ENCODE measurements around the gene ZNF554. TPM values are rescaled to one million over a fixed set of nuclear protein-coding genes. Genes with fewer than 3 reads are reported as not detected.

ZNF554 gene
- total and polyA plus RNA-seq, 2 experiments from 2014 or later = 2.0 to 7.5 TPM

DNA sequence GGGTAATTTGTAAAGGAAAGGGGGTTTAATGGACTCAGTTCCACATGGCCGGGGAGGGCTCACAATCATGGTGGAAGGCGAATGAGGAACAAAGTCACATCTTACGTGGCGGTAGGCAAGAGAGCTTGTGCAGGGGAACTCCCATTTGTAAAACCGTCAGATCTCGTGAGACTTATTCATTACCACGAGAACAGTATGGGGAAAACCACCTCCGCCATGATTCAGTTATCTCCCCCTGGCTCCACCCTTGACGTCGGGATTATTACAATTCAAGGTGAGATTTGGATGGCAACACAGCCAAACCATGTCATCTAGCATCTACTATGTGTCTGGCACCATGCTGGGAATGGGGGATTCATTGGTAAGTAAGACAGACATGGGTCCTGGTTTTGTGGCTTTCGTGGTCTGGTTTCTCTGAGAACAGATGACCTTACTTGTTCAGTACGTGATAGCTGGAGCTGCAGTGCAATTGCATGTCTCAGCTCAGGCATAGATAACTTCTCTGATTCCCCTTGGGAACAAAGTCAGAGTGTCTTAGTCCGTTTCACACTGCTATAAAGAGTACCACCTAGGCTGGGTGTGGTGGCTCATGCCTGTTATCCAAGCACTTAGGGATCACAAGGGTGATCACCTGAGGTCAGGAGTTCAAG lies 8.3 kb downstream of the ZNF554 start (continued):
- TF ChIP-seq, protein P1, sequence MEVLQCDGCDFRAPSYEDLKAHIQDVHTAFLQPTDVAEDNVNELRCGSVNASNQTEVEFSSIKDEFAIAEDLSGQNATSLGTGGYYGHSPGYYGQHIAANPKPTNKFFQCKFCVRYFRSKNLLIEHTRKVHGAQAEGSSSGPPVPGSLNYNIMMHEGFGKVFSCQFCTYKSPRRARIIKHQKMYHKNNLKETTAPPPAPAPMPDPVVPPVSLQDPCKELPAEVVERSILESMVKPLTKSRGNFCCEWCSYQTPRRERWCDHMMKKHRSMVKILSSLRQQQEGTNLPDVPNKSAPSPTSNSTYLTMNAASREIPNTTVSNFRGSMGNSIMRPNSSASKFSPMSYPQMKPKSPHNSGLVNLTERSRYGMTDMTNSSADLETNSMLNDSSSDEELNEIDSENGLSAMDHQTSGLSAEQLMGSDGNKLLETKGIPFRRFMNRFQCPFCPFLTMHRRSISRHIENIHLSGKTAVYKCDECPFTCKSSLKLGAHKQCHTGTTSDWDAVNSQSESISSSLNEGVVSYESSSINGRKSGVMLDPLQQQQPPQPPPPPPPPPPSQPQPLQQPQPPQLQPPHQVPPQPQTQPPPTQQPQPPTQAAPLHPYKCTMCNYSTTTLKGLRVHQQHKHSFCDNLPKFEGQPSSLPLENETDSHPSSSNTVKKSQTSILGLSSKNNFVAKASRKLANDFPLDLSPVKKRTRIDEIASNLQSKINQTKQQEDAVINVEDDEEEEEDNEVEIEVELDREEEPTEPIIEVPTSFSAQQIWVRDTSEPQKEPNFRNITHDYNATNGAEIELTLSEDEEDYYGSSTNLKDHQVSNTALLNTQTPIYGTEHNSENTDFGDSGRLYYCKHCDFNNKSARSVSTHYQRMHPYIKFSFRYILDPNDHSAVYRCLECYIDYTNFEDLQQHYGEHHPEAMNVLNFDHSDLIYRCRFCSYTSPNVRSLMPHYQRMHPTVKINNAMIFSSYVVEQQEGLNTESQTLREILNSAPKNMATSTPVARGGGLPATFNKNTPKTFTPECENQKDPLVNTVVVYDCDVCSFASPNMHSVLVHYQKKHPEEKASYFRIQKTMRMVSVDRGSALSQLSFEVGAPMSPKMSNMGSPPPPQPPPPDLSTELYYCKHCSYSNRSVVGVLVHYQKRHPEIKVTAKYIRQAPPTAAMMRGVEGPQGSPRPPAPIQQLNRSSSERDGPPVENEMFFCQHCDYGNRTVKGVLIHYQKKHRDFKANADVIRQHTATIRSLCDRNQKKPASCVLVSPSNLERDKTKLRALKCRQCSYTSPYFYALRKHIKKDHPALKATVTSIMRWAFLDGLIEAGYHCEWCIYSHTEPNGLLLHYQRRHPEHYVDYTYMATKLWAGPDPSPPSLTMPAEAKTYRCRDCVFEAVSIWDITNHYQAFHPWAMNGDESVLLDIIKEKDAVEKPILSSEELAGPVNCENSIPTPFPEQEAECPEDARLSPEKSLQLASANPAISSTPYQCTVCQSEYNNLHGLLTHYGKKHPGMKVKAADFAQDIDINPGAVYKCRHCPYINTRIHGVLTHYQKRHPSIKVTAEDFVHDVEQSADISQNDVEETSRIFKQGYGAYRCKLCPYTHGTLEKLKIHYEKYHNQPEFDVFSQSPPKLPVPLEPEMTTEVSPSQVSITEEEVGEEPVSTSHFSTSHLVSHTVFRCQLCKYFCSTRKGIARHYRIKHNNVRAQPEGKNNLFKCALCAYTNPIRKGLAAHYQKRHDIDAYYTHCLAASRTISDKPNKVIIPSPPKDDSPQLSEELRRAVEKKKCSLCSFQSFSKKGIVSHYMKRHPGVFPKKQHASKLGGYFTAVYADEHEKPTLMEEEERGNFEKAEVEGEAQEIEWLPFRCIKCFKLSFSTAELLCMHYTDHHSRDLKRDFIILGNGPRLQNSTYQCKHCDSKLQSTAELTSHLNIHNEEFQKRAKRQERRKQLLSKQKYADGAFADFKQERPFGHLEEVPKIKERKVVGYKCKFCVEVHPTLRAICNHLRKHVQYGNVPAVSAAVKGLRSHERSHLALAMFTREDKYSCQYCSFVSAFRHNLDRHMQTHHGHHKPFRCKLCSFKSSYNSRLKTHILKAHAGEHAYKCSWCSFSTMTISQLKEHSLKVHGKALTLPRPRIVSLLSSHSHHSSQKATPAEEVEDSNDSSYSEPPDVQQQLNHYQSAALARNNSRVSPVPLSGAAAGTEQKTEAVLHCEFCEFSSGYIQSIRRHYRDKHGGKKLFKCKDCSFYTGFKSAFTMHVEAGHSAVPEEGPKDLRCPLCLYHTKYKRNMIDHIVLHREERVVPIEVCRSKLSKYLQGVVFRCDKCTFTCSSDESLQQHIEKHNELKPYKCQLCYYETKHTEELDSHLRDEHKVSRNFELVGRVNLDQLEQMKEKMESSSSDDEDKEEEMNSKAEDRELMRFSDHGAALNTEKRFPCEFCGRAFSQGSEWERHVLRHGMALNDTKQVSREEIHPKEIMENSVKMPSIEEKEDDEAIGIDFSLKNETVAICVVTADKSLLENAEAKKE (CRISPR knock-in tag; IDR thresholded peaks at IDR 0.05) = no peak
- TF ChIP-seq CREB1 (CRISPR knock-in tag; IDR thresholded peaks at IDR 0.05; ENCODE audit: low read depth) (no peak), EZH2 (IDR thresholded peaks at IDR 0.05; ENCODE audit: low read depth, unreplicated experiment) (no peak), ZNF331 (CRISPR knock-in tag; IDR thresholded peaks at IDR 0.05; ENCODE audit: low read depth) (no peak), POLR2AphosphoS5 (IDR thresholded peaks at IDR 0.05; ENCODE audit: low read depth) (no peak), STAT1 (IDR thresholded peaks at IDR 0.05; ENCODE audit: unreplicated experiment) (no peak)
- TF ChIP-seq, protein P2, sequence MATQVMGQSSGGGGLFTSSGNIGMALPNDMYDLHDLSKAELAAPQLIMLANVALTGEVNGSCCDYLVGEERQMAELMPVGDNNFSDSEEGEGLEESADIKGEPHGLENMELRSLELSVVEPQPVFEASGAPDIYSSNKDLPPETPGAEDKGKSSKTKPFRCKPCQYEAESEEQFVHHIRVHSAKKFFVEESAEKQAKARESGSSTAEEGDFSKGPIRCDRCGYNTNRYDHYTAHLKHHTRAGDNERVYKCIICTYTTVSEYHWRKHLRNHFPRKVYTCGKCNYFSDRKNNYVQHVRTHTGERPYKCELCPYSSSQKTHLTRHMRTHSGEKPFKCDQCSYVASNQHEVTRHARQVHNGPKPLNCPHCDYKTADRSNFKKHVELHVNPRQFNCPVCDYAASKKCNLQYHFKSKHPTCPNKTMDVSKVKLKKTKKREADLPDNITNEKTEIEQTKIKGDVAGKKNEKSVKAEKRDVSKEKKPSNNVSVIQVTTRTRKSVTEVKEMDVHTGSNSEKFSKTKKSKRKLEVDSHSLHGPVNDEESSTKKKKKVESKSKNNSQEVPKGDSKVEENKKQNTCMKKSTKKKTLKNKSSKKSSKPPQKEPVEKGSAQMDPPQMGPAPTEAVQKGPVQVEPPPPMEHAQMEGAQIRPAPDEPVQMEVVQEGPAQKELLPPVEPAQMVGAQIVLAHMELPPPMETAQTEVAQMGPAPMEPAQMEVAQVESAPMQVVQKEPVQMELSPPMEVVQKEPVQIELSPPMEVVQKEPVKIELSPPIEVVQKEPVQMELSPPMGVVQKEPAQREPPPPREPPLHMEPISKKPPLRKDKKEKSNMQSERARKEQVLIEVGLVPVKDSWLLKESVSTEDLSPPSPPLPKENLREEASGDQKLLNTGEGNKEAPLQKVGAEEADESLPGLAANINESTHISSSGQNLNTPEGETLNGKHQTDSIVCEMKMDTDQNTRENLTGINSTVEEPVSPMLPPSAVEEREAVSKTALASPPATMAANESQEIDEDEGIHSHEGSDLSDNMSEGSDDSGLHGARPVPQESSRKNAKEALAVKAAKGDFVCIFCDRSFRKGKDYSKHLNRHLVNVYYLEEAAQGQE (IDR thresholded peaks at IDR 0.05; ENCODE audit: unreplicated experiment) = no peak
- TF ChIP-seq, protein P3, sequence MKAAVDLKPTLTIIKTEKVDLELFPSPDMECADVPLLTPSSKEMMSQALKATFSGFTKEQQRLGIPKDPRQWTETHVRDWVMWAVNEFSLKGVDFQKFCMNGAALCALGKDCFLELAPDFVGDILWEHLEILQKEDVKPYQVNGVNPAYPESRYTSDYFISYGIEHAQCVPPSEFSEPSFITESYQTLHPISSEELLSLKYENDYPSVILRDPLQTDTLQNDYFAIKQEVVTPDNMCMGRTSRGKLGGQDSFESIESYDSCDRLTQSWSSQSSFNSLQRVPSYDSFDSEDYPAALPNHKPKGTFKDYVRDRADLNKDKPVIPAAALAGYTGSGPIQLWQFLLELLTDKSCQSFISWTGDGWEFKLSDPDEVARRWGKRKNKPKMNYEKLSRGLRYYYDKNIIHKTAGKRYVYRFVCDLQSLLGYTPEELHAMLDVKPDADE (IDR thresholded peaks at IDR 0.05) = no peak

All from GM23338 (cell line).